Measurements from ENCODE around the gene FANK1.
"Not testable (repeated sequence)": the region's sequence is repeated elsewhere in the genome, so short reads cannot be mapped to it uniquely, and the experiment has no call there.

The FANK1 gene

DNA sequence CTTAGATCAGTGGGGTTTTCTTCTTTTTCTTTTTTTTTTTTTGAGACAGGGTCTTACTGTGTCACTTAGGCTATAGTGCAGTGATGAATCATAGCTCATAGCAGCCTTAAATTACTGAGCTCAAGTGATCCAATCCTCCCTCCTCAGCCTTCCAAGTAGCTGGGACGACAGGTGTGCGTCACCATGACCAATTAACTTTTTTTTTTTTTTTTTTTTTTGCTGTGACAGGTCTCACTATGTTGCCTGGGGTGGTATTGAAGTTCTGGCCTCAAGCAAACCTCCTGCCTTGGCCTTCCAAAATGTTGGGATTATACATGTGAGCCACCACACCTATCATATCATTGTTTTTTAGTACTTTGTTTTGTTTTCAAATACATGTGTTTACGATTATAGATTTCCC is 13.1 kb downstream of the FANK1 start:
- CTCF ChIA-PET; DNase-seq (ENCODE audit: extremely low spot score); POLR2A ChIA-PET: not testable (repeated sequence)

DNA sequence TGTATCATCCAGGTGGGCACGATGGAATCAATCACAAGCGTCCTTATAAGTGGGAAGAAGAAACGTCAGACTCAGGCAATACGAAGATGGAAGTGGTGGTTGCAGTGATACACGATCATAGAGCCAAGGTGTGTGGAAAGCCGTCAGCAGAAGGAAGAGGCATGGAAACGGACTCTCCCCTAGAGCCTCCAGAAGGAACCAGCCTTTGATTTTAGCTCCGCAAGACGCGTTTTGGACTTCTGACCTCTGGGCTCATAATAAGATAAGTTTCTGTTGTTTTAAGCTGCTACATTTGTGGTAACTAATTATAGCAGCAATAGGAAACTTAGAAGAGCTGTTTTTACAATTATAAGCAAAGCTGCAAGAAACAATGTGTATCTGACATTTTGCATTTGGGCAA is 14.8 kb downstream of the FANK1 start:
- ChIA-PET POLR2A (no interaction called here), CTCF (no interaction called here)
- no peak for DNase-seq (ENCODE audit: extremely low spot score)
- TF ChIP-seq ZNF384 (IDR thresholded peaks at IDR 0.05) (no peak), TARDBP (IDR thresholded peaks at IDR 0.05) (no peak), L3MBTL2 (conservative IDR thresholded peaks at IDR 0.05) (no peak), FOXK2 (IDR thresholded peaks at IDR 0.05) (no peak), BHLHE40 (IDR thresholded peaks at IDR 0.05; ENCODE audit: borderline replicate concordance) (no peak), PKNOX1 (IDR thresholded peaks at IDR 0.05) (no peak), CTBP1 (IDR thresholded peaks at IDR 0.05; ENCODE audit: borderline replicate concordance) (no peak), SP1 (IDR thresholded peaks at IDR 0.05) (no peak), SUZ12 (IDR thresholded peaks at IDR 0.05) (no peak), FOXM1 (IDR thresholded peaks at IDR 0.05; ENCODE audit: borderline replicate concordance) (no peak), ARNT (IDR thresholded peaks at IDR 0.05) (no peak), NFRKB (IDR thresholded peaks at IDR 0.05) (no peak), HDGF (IDR thresholded peaks at IDR 0.05; ENCODE audit: borderline replicate concordance) (no peak)

- POLR2A ChIA-PET, result no interaction called here
- CTCF ChIA-PET, result no interaction called here
- DNase-seq (ENCODE audit: extremely low spot score), result no peak
- TF ChIP-seq HDGF (IDR thresholded peaks at IDR 0.05; ENCODE audit: borderline replicate concordance), result no peak
- TF ChIP-seq BHLHE40 (IDR thresholded peaks at IDR 0.05; ENCODE audit: borderline replicate concordance), result no peak
- TF ChIP-seq LEF1 (IDR thresholded peaks at IDR 0.05; ENCODE audit: borderline replicate concordance), result no peak
- TF ChIP-seq CTBP1 (IDR thresholded peaks at IDR 0.05; ENCODE audit: borderline replicate concordance), result no peak
- no peak for TF ChIP-seq SUZ12 (IDR thresholded peaks at IDR 0.05)
- TF ChIP-seq NFRKB (IDR thresholded peaks at IDR 0.05), result no peak
- TF ChIP-seq FOXM1 (IDR thresholded peaks at IDR 0.05; ENCODE audit: borderline replicate concordance), result no peak
- no peak for TF ChIP-seq FOXA1 (IDR thresholded peaks at IDR 0.05)
Measured at GRCh38 chr10:125911990-125912389, 15.6 kb downstream of the FANK1 start.

- DNase-seq (ENCODE audit: extremely low spot score); CTCF ChIA-PET; POLR2A ChIA-PET: not testable (repeated sequence)
Measured at GRCh38 chr10:125913277-125913676, 16.9 kb downstream of the FANK1 start.

DNA sequence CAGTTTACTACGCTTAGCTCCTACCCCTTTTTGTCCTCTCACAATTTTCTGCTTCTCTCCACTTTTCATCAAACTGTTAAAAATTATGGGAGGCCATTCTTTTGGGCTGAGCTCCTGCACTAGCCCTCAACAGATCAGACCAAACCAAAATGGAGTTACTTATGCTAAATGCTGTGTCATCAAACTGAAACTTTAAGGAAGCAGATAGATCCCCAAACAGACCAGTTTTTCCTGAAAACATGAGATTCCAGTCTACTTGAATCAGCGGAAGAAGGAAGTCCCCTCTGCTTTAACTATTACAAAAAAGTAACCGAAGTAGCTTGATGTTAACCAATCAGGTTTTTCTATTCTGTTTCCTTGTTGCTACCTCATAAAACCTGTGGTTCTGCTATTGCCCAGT is 20.6 kb downstream of the FANK1 start:
- DNase-seq (ENCODE audit: extremely low spot score), result no peak
- no peak for TF ChIP-seq BHLHE40 (IDR thresholded peaks at IDR 0.05; ENCODE audit: borderline replicate concordance)
- TF ChIP-seq FOXM1 (IDR thresholded peaks at IDR 0.05; ENCODE audit: borderline replicate concordance), result no peak
- TF ChIP-seq SP1 (IDR thresholded peaks at IDR 0.05), result no peak
- TF ChIP-seq FOXA1 (IDR thresholded peaks at IDR 0.05), result no peak
- TF ChIP-seq CTBP1 (IDR thresholded peaks at IDR 0.05; ENCODE audit: borderline replicate concordance), result no peak
- TF ChIP-seq SUZ12 (IDR thresholded peaks at IDR 0.05), result no peak
- no peak for TF ChIP-seq NFRKB (IDR thresholded peaks at IDR 0.05)
- TF ChIP-seq PKNOX1 (IDR thresholded peaks at IDR 0.05), result no peak
- no peak for TF ChIP-seq TARDBP (IDR thresholded peaks at IDR 0.05)
- TF ChIP-seq FOXK2 (IDR thresholded peaks at IDR 0.05), result no peak
- no peak for TF ChIP-seq ZNF384 (IDR thresholded peaks at IDR 0.05)
- CTCF ChIA-PET, result no interaction called here
- POLR2A ChIA-PET, result no interaction called here

- CTCF ChIA-PET; DNase-seq (ENCODE audit: extremely low spot score); POLR2A ChIA-PET: not testable (repeated sequence)
Measured at GRCh38 chr10:125917704-125918361, 21.5 kb downstream of the FANK1 start.

DNA sequence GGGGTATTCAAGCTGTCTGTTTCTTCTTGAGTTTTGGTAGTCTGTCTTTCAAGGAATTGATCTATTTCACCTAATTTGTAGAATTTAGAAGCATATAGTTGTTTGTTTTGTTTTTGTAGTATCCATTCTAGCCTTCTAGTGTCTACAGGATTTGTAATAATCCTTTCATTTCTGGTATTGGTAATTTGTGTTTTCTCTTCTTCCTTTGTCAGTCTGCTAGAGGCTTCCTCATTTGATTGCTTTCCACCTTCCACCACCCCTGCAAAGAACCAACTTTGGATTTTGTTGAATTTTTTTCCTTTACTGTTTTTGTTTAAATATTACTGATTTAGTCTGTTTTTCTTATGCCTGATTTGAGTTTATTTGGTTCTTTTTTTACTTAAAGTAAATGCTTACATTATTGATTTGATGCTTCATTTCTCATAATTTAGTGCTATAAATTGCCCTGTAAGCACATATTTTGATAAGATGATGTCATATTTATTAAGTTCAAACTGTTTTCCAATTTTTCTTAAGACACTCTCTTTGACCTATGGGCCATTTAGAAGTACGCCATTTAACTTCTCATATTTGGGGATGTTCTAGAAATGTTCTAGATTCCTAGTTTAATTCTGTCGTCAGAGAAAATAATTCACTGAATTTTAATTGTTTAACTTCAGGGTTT is 25.4 kb downstream of the FANK1 start:
- POLR2A ChIA-PET; CTCF ChIA-PET; DNase-seq (ENCODE audit: extremely low spot score): not testable (repeated sequence)

- ChIA-PET POLR2A (no interaction called here), CTCF (no interaction called here)
- DNase-seq (ENCODE audit: extremely low spot score), result no peak
- TF ChIP-seq FOXK2 (IDR thresholded peaks at IDR 0.05) (no peak), LEF1 (IDR thresholded peaks at IDR 0.05; ENCODE audit: borderline replicate concordance) (no peak), NFRKB (IDR thresholded peaks at IDR 0.05) (no peak), SUZ12 (IDR thresholded peaks at IDR 0.05) (no peak), HDGF (IDR thresholded peaks at IDR 0.05; ENCODE audit: borderline replicate concordance) (no peak), ARNT (IDR thresholded peaks at IDR 0.05) (no peak), L3MBTL2 (conservative IDR thresholded peaks at IDR 0.05) (no peak), TARDBP (IDR thresholded peaks at IDR 0.05) (no peak), ZNF384 (IDR thresholded peaks at IDR 0.05) (no peak), ELF4 (IDR thresholded peaks at IDR 0.05) (no peak), PKNOX1 (IDR thresholded peaks at IDR 0.05) (no peak), SP1 (IDR thresholded peaks at IDR 0.05) (no peak), FOXA1 (IDR thresholded peaks at IDR 0.05) (no peak), CTBP1 (IDR thresholded peaks at IDR 0.05; ENCODE audit: borderline replicate concordance) (no peak), BHLHE40 (IDR thresholded peaks at IDR 0.05; ENCODE audit: borderline replicate concordance) (no peak), FOXM1 (IDR thresholded peaks at IDR 0.05; ENCODE audit: borderline replicate concordance) (no peak)
Measured at GRCh38 chr10:125925262-125925834, 29.0 kb downstream of the FANK1 start.
